Peyer's patch (tissue), 4 donors: ENCODE results near the gene TNNT2. TPM values are rescaled to one million over a fixed set of nuclear protein-coding genes. Genes with fewer than 3 reads are reported as not detected.

ENCODE experiments used
- DNase-seq, 3 donors: peaks; one replicate each; pipeline ENCODE4 v3.0.0-alpha.2; 2017 to 2019
- H3K27ac ChIP-seq, 4 donors: fragments of 200-600 bp; sonication (generic); one replicate each; pipeline ENCODE4 v1.5.1; 2016 to 2019
- H3K27me3 ChIP-seq, 2 donors: fragments of 200-600 bp; sonication (generic); one replicate each; pipeline ENCODE4 v1.5.1; 2019
- H3K36me3 ChIP-seq, 3 donors: fragments of 200-600 bp; sonication (generic); one replicate each; pipeline ENCODE4 v1.5.1; 2016 to 2019
- H3K4me1 ChIP-seq, 4 donors: fragments of 200-600 bp; sonication (generic); one replicate each; pipeline ENCODE4 v1.5.1; 2016 to 2019
- H3K4me3 ChIP-seq, 4 donors: fragments of 200-600 bp; sonication (generic); 1 replicate in 3 of 4; 2 replicates in 1 of 4; pipeline ENCODE4 v1.5.1; 2016 to 2019; ENCODE audit warnings: mild to moderate bottlenecking in 1 of 4
- H3K9me3 ChIP-seq, 4 donors: fragments of 200-600 bp; sonication (generic); one replicate each; pipeline ENCODE4 v1.5.1; 2016 to 2019; ENCODE audit warnings: mild to moderate bottlenecking in 1 of 4
- CTCF ChIP-seq, 6 experiments: fragments of 450-650 bp in 4 of 6; fragments of 200-600 bp in 2 of 6; sonication (generic) in 1 of 6; IDR thresholded peaks; one replicate each; pipeline ENCODE4 v1.5.1; 2017 to 2019; ENCODE audit warnings: antibody characterized with exemption in 6 of 6, mild to moderate bottlenecking in 3 of 6, moderate library complexity in 1 of 6
- POLR2A ChIP-seq, 2 donors: fragments of 450-650 bp; IDR thresholded peaks; one replicate each; pipeline ENCODE4 v1.5.1; 2017; ENCODE audit warnings: antibody characterized with exemption in 2 of 2, mild to moderate bottlenecking in 2 of 2, moderate library complexity in 2 of 2
- total RNA-seq, 4 donors: library from RNA; depleted of rRNA; stranded (reverse); fragments of >200 nt; gene quantifications; one replicate each; pipeline ENCODE4 v1.1.0, GENCODE V29; 2016

The TNNT2 gene
- total RNA-seq, 4 donors from 2014 or later, result 0.40 to 3.7 TPM; not detected in 2

- Histone ChIP-seq H3K36me3 (peaks cover 0 to 17% (median 0%) of the 10 kb centered on the region in 3 donors), H3K4me1 (peaks cover 0 to 6% (median 0%) of the 10 kb centered on the region in 4 donors), H3K27me3 (no peaks in the 10 kb centered on the region), H3K4me3 (no peak overlapping the region), H3K9me3 (no peaks in the 10 kb centered on the region), H3K27ac (no peak overlapping the region)
- TF ChIP-seq POLR2A (IDR thresholded peaks at IDR 0.05) (no peak), CTCF (IDR thresholded peaks at IDR 0.05) (no peak)
- no peak for DNase-seq
These were observed 15.6 kb upstream of the TNNT2 start for GRCh38 chr1:201393076-201393475.

DNA sequence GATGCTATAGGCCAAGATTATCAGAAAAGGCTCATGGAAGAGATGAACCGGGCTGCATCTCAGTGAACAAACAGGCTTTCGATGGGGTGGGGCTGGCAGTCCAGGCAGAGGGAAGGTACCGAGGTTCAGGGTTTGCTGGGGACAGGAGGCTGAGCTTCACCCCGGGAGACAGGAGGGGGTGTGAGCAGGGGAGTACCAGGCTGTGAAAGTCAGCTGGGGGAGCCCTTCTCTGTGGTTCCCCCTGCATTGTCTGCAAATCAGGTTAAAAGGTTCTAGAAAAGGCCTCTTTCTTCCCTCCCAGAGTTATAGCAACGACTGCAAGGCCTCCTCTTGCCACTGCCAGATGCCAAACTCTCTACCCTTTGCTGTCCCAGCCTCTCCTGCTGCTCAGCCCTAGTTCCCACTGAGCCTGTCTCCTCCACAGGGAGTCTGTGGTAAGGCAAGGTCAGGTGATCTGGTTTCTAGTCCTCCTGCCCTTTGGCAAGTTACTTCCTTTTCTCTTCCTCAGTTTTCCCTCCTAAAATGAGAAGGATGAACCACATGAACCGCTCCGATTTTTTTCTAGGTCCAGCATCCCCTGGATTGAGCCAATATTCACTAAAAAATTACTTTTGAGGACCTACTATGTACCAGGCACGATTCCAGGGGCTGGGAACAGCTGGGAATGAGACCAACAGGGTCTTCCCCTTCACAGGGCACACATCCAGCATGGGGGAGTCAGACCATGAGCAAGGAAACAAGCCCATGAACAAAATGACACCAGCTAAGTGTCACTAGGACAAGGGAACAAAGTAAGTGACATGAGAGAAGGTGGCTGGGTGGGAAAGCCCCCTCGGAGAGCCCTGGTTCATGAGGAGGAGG is 14.4 kb upstream of the TNNT2 start:
- no peak for DNase-seq
- H3K27me3 ChIP-seq, result no peaks in the 10 kb centered on the region
- no peak overlapping the region for H3K4me3 ChIP-seq
- no peak overlapping the region for H3K27ac ChIP-seq
- peaks cover 0 to 6% (median 0%) of the 10 kb centered on the region in 4 donors for H3K4me1 ChIP-seq
- TF ChIP-seq POLR2A (IDR thresholded peaks at IDR 0.05), result no peak
- TF ChIP-seq CTCF (IDR thresholded peaks at IDR 0.05), result no peak
- no peaks in the 10 kb centered on the region for H3K9me3 ChIP-seq
- H3K36me3 ChIP-seq, result peaks cover 0 to 28% (median 0%) of the 10 kb centered on the region in 3 donors

- H3K4me1 ChIP-seq, result peaks cover 0 to 6% (median 0%) of the 10 kb centered on the region in 4 donors
- H3K27ac ChIP-seq, result no peak overlapping the region
These were observed 13.7 kb upstream of the TNNT2 start for GRCh38 chr1:201391225-201391624.

GRCh38 chr1:201389051-201389450 is 11.6 kb upstream of the TNNT2 start:
- no peak for DNase-seq

More at GRCh38 chr1:201391225-201391624, 13.7 kb upstream of the TNNT2 start:
- Histone ChIP-seq H3K4me3 (no peak overlapping the region), H3K36me3 (peaks cover 0 to 34% (median 0%) of the 10 kb centered on the region in 3 donors), H3K9me3 (no peaks in the 10 kb centered on the region), H3K27me3 (no peaks in the 10 kb centered on the region)
- TF ChIP-seq POLR2A (IDR thresholded peaks at IDR 0.05), result no peak
- TF ChIP-seq CTCF (IDR thresholded peaks at IDR 0.05), result no peak
- DNase-seq, result no peak

GRCh38 chr1:201386208-201386607 is 8.7 kb upstream of the TNNT2 start:
- Histone ChIP-seq H3K4me1 (no peaks in the 10 kb centered on the region), H3K36me3 (peaks cover 0 to 57% (median 0%) of the 10 kb centered on the region in 3 donors), H3K27me3 (no peaks in the 10 kb centered on the region), H3K27ac (no peak overlapping the region), H3K4me3 (no peak overlapping the region), H3K9me3 (no peaks in the 10 kb centered on the region)
- TF ChIP-seq CTCF (IDR thresholded peaks at IDR 0.05) (no peak), POLR2A (IDR thresholded peaks at IDR 0.05) (no peak)
- no peak for DNase-seq

More at GRCh38 chr1:201389051-201389450, 11.6 kb upstream of the TNNT2 start:
- no peaks in the 10 kb centered on the region for H3K27me3 ChIP-seq
- H3K27ac ChIP-seq, result no peak overlapping the region
- no peaks in the 10 kb centered on the region for H3K4me1 ChIP-seq
- no peaks in the 10 kb centered on the region for H3K9me3 ChIP-seq
- no peak overlapping the region for H3K4me3 ChIP-seq
- TF ChIP-seq CTCF (IDR thresholded peaks at IDR 0.05), result no peak
- no peak for TF ChIP-seq POLR2A (IDR thresholded peaks at IDR 0.05)
- H3K36me3 ChIP-seq, result peaks cover 0 to 47% (median 0%) of the 10 kb centered on the region in 3 donors
